HL-60 (cell line): Measurements from ENCODE around the gene MUC22.

Experiments
- DNase-seq, 2 experiments: peaks; one replicate each; pipeline ENCODE4 v3.0.0-alpha.2; 2010 to 2020; ENCODE audit warnings: low read depth in 1 of 2, low spot score in 1 of 2
- H3K27ac ChIP-seq: fragments of 250-450 bp; sonication (Bioruptor Pico); replicated peaks from 2 replicates; pipeline ENCODE4 v1.5.1; 2020; ENCODE audit warnings: mild to moderate bottlenecking, moderate library complexity
- H3K27me3 ChIP-seq: fragments of 250-450 bp; sonication (Bioruptor Pico); 2 replicates; pipeline ENCODE4 v1.5.1; 2021; ENCODE audit warnings: mild to moderate bottlenecking, moderate library complexity; ENCODE audit not compliant: insufficient read depth, poor library complexity, severe bottlenecking
- H3K4me3 ChIP-seq: replicated peaks from 2 replicates; pipeline ENCODE4 v1.5.1; 2011; ENCODE audit warnings: mild to moderate bottlenecking, control low read depth, low read length; ENCODE audit not compliant: insufficient read depth
- GABPA ChIP-seq: IDR thresholded peaks from 2 replicates; pipeline ENCODE4 v1.6.1; 2012; ENCODE audit warnings: low read depth
- POLR2AphosphoS5 ChIP-seq: IDR thresholded peaks from 2 replicates; pipeline ENCODE4 v1.6.1; 2012; ENCODE audit warnings: low read depth
- REST ChIP-seq: IDR thresholded peaks from 2 replicates; pipeline ENCODE4 v1.6.1; 2012; ENCODE audit warnings: low read depth; ENCODE audit not compliant: insufficient replicate concordance
- SPI1 ChIP-seq: IDR thresholded peaks from 2 replicates; pipeline ENCODE4 v1.6.1; 2012; ENCODE audit warnings: low read depth, mild to moderate bottlenecking, borderline replicate concordance
- TF ChIP-seq, protein P1 (sequence below): IDR thresholded peaks from one replicate; pipeline ENCODE4 v1.5.1; 2011; ENCODE audit warnings: low read length, control low read depth, inconsistent platforms; ENCODE audit not compliant: insufficient read depth

The MUC22 gene

DNA sequence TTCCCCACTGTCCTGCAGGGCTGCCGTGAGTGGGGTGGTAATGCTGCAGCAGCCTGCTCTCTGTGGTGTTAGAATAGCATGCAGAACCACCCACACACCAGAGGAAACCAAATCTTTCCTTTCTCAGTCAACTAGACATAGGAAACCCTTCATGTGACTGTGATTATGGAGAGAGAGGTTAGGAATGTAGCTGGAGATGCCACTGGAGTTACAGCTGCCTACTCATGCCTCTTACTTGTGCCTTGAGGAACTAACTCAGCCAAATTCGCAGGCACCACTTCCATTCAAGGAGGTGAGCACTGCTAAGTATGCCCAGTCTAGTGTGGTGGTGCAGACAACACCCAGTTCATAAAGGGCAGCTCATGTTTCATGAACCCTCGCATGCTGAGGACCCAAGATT lies 27.4 kb downstream of the MUC22 start:
- Histone ChIP-seq H3K27me3 (peaks cover 8% of the 10 kb centered on the region), H3K4me3 (no peak overlapping the region), H3K27ac (no peak overlapping the region)
- no peak for DNase-seq
- TF ChIP-seq, protein P1, sequence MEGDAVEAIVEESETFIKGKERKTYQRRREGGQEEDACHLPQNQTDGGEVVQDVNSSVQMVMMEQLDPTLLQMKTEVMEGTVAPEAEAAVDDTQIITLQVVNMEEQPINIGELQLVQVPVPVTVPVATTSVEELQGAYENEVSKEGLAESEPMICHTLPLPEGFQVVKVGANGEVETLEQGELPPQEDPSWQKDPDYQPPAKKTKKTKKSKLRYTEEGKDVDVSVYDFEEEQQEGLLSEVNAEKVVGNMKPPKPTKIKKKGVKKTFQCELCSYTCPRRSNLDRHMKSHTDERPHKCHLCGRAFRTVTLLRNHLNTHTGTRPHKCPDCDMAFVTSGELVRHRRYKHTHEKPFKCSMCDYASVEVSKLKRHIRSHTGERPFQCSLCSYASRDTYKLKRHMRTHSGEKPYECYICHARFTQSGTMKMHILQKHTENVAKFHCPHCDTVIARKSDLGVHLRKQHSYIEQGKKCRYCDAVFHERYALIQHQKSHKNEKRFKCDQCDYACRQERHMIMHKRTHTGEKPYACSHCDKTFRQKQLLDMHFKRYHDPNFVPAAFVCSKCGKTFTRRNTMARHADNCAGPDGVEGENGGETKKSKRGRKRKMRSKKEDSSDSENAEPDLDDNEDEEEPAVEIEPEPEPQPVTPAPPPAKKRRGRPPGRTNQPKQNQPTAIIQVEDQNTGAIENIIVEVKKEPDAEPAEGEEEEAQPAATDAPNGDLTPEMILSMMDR, result no peak
- TF ChIP-seq POLR2AphosphoS5 (no peak), REST (no peak)

- H3K27me3 ChIP-seq, result peaks cover 11% of the 10 kb centered on the region
These were observed 28.3 kb downstream of the MUC22 start for GRCh38 chr6:31038559-31038958.

GRCh38 chr6:31040801-31041200 lies 30.5 kb downstream of the MUC22 start:
- Histone ChIP-seq H3K27ac (no peak overlapping the region), H3K27me3 (peaks cover 8% of the 10 kb centered on the region), H3K4me3 (no peak overlapping the region)
- TF ChIP-seq REST, result no peak
- TF ChIP-seq, protein P1, result no peak
- no peak for TF ChIP-seq SPI1
- no peak for TF ChIP-seq GABPA
- TF ChIP-seq POLR2AphosphoS5, result no peak
- no peak for DNase-seq

More at GRCh38 chr6:31038559-31038958, 28.3 kb downstream of the MUC22 start:
- no peak overlapping the region for H3K27ac ChIP-seq
- H3K4me3 ChIP-seq, result no peak overlapping the region
- no peak for DNase-seq
- TF ChIP-seq POLR2AphosphoS5 (no peak), REST (no peak), GABPA (no peak)
